Mammary epithelial cell (primary cell): ENCODE measurements around the gene PLCB2.

Source experiments
- CTCF ChIP-seq, 2 donors: IDR thresholded peaks in 1 of 2; conservative IDR thresholded peaks in 1 of 2; 2 replicates each; pipeline ENCODE4 v1.5.1; 2011 to 2012; ENCODE audit warnings: inconsistent platforms in 2 of 2, low read length in 2 of 2, mild to moderate bottlenecking in 2 of 2, control low read depth in 1 of 2, low read depth in 1 of 2; ENCODE audit not compliant: insufficient read depth in 1 of 2; ENCODE audit errors: extremely low read depth in 1 of 2
- EZH2 ChIP-seq: IDR thresholded peaks from 2 replicates; pipeline ENCODE4 v1.6.1; 2012; ENCODE audit warnings: low read length, inconsistent platforms, borderline replicate concordance

DNA sequence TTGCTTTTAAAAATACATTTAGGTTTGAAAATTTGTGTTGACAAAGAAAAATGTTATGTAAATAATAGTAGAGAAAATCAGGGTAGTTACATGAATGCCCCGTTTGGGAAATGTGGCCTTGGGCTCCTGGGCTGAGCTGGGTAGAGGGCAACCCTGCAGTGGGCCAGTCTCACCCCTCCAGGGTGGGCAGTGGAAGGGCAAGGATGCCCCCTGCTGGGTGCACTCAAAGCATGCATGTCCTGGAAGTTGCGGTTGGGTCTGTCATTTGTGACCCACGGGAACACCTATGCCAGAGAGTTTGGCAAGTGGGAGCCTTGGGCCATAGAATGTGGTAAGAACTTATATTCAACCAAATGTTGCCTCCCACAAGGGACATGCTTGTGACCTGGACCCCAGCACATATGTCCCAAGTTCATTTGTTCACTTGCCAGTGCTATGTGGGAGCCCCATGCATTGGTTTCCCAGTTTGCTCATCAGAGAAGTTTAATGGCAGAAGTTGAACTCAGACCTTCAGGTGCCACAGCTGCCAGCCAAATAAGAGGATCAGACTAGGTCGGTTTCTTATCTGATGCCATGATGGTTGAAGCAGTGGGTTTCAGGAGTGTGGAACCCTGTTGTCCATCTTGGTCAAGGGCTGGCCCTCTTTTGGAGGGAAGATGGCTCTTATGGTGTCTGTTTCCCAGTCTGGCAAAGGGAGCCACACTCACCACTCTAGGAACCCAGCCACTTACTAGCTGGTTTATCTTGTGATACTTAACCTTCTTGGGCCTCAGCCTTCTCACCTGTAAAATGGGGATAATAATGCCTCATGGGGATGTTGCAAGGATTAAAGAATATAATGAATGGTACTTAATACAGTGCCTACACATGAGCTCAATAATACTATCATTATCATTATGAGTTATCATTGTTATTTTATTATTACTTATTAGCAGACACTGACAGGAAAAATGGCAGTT lies 2.5 kb upstream of the PLCB2 start:
- TF ChIP-seq EZH2 (no peak), CTCF (conservative IDR thresholded peaks at IDR 0.05 in 1 of 2, IDR thresholded peaks at IDR 0.05 in 1 of 2; ENCODE audit: extremely low read depth in 1 of 2, insufficient read depth in 1 of 2, low read depth in 1 of 2, low read length in 2 of 2) (peak; percentile 62 to 68)
